ENCODE measurements around the gene IQGAP2. TPM values are rescaled to one million over a fixed set of nuclear protein-coding genes. Genes with fewer than 3 reads are reported as not detected.

IQGAP2 gene
- total RNA-seq, 1 donor from 2014 or later = 4.0 TPM

GRCh38 chr5:76746677-76747076, 343.6 kb downstream of the IQGAP2 start:
- Histone ChIP-seq H3K36me3 (ENCODE audit: control insufficient read depth, insufficient read depth, low read length) (no peaks in the 10 kb centered on the region), H3K27me3 (ENCODE audit: control insufficient read depth, insufficient read depth, low read length) (no peaks in the 10 kb centered on the region), H3K4me3 (ENCODE audit: low read depth, low read length) (no peak overlapping the region)
- TF ChIP-seq CTCF (IDR thresholded peaks at IDR 0.05; ENCODE audit: insufficient read depth, low read length, poor library complexity, severe bottlenecking) = no peak
- no peak for DNase-seq (ENCODE audit: low read depth)

GRCh38 chr5:76747706-76748105, 344.6 kb downstream of the IQGAP2 start:
- no peaks in the 10 kb centered on the region for H3K36me3 ChIP-seq (ENCODE audit: control insufficient read depth, insufficient read depth, low read length)
- no peak overlapping the region for H3K4me3 ChIP-seq (ENCODE audit: low read depth, low read length)
- TF ChIP-seq CTCF (IDR thresholded peaks at IDR 0.05; ENCODE audit: insufficient read depth, low read length, poor library complexity, severe bottlenecking) = no peak
- no peaks in the 10 kb centered on the region for H3K27me3 ChIP-seq (ENCODE audit: control insufficient read depth, insufficient read depth, low read length)
- no peak for DNase-seq (ENCODE audit: low read depth)

GRCh38 chr5:76751291-76751690, 348.2 kb downstream of the IQGAP2 start:
- no peak overlapping the region for H3K4me3 ChIP-seq (ENCODE audit: low read depth, low read length)
- H3K36me3 ChIP-seq (ENCODE audit: control insufficient read depth, insufficient read depth, low read length) = no peaks in the 10 kb centered on the region
- DNase-seq (ENCODE audit: low read depth) = no peak
- H3K27me3 ChIP-seq (ENCODE audit: control insufficient read depth, insufficient read depth, low read length) = no peaks in the 10 kb centered on the region
- TF ChIP-seq CTCF (IDR thresholded peaks at IDR 0.05; ENCODE audit: insufficient read depth, low read length, poor library complexity, severe bottlenecking) = no peak

GRCh38 chr5:76754668-76755078, 351.6 kb downstream of the IQGAP2 start:
- H3K36me3 ChIP-seq (ENCODE audit: control insufficient read depth, insufficient read depth, low read length) = no peaks in the 10 kb centered on the region
- DNase-seq (ENCODE audit: low read depth) = no peak
- H3K27me3 ChIP-seq (ENCODE audit: control insufficient read depth, insufficient read depth, low read length) = no peaks in the 10 kb centered on the region
- TF ChIP-seq CTCF (IDR thresholded peaks at IDR 0.05; ENCODE audit: insufficient read depth, low read length, poor library complexity, severe bottlenecking) = no peak
- H3K4me3 ChIP-seq (ENCODE audit: low read depth, low read length) = no peak overlapping the region

- TF ChIP-seq CTCF (IDR thresholded peaks at IDR 0.05; ENCODE audit: insufficient read depth, low read length, poor library complexity, severe bottlenecking) = no peak
- H3K4me3 ChIP-seq (ENCODE audit: low read depth, low read length) = no peak overlapping the region
- no peak for DNase-seq (ENCODE audit: low read depth)
- H3K36me3 ChIP-seq (ENCODE audit: control insufficient read depth, insufficient read depth, low read length) = no peaks in the 10 kb centered on the region
- H3K27me3 ChIP-seq (ENCODE audit: control insufficient read depth, insufficient read depth, low read length) = no peaks in the 10 kb centered on the region
These were observed 352.9 kb downstream of the IQGAP2 start for GRCh38 chr5:76755779-76756637.

- no peak for DNase-seq (ENCODE audit: low read depth)
- Histone ChIP-seq H3K27me3 (ENCODE audit: control insufficient read depth, insufficient read depth, low read length) (no peaks in the 10 kb centered on the region), H3K36me3 (ENCODE audit: control insufficient read depth, insufficient read depth, low read length) (no peaks in the 10 kb centered on the region), H3K4me3 (ENCODE audit: low read depth, low read length) (no peak overlapping the region)
- no peak for TF ChIP-seq CTCF (IDR thresholded peaks at IDR 0.05; ENCODE audit: insufficient read depth, low read length, poor library complexity, severe bottlenecking)
These were observed 354.0 kb downstream of the IQGAP2 start for GRCh38 chr5:76757049-76757448.

All from kidney epithelial cell (primary cell).